ENCODE results near the gene TIMM50. TPM values are rescaled to one million over a fixed set of nuclear protein-coding genes. Genes with fewer than 3 reads are reported as not detected.

TIMM50 gene
- total RNA-seq, 1 experiment from 2014 or later = 174 TPM

DNA sequence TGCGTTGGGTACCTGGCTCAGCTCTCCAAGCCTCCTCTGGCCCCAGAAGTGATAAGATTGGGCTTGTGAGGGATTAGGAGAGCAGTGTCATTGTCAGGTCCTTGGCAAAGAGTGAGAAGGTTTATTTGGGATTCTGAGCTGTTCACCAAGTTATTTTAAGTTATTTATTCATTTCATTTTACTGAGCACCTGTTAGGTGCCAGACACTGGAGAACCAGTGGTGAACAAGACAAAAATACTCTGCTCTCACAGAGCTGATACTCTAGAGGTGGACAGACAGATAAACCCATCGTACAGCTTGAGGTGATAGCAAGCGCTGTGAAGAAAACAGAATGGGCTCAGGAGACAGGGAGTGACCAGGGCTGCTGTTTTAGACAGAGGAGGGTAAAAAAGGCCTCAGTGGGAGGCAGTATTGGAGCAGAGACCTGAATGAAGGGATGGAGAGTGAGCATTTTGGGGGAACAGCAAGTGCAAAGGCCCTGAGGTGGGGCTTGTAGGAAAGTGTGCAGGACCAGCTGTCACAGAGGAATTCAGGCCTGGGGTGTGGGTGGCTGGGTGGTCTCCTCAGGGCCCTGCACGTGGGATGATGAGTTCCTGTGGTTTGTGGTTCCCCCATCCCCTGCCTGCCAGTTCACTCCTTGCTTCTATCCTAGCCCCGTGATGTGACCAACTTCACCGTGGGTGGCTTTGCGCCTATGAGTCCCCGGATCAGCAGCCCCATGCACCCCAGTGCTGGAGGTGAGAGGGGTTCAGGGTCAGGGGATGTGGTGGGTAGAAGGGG, 8.7 kb upstream of the TIMM50 start:
- Histone ChIP-seq H3K36me3 (ENCODE audit: insufficient read depth, low read length, poor library complexity, severe bottlenecking) (peaks cover 79% of the 10 kb centered on the region), H3K27ac (ENCODE audit: low read depth, low read length, poor library complexity, severe bottlenecking) (no peak overlapping the region), H3K9me3 (ENCODE audit: low read depth, low read length, poor library complexity, severe bottlenecking) (no peaks in the 10 kb centered on the region), H3K4me1 (ENCODE audit: insufficient read depth, low read length, poor library complexity, severe bottlenecking) (no peaks in the 10 kb centered on the region), H3K27me3 (replicated peaks; ENCODE audit: insufficient read depth, low read depth, low read length, poor library complexity) (no peaks in the 10 kb centered on the region), H3K4me3 (ENCODE audit: low read depth, low read length, poor library complexity, severe bottlenecking) (no peak overlapping the region)
- DNase-seq (ENCODE audit: low spot score) = no peak
- CTCF ChIA-PET = no interaction called here
- no peak for TF ChIP-seq EZH2 (IDR thresholded peaks at IDR 0.05; ENCODE audit: borderline replicate concordance, low read depth, low read length, poor library complexity, severe bottlenecking)
- TF ChIP-seq, protein P1, sequence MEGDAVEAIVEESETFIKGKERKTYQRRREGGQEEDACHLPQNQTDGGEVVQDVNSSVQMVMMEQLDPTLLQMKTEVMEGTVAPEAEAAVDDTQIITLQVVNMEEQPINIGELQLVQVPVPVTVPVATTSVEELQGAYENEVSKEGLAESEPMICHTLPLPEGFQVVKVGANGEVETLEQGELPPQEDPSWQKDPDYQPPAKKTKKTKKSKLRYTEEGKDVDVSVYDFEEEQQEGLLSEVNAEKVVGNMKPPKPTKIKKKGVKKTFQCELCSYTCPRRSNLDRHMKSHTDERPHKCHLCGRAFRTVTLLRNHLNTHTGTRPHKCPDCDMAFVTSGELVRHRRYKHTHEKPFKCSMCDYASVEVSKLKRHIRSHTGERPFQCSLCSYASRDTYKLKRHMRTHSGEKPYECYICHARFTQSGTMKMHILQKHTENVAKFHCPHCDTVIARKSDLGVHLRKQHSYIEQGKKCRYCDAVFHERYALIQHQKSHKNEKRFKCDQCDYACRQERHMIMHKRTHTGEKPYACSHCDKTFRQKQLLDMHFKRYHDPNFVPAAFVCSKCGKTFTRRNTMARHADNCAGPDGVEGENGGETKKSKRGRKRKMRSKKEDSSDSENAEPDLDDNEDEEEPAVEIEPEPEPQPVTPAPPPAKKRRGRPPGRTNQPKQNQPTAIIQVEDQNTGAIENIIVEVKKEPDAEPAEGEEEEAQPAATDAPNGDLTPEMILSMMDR (conservative IDR thresholded peaks at IDR 0.05; ENCODE audit: low read depth, low read length) = no peak
- BruUV-seq (replicated peaks) = no TSS peak
- intact Hi-C loops (cut with micrococcal nuclease; ENCODE audit: unreplicated experiment) = loop anchor here (5.0 kb wide), 1 partner anchor 60 kb away; the partner anchor contains the start of gene EID2B
- POLR2A ChIA-PET (ENCODE audit: low non-redundant PET) = no interaction called here

DNA sequence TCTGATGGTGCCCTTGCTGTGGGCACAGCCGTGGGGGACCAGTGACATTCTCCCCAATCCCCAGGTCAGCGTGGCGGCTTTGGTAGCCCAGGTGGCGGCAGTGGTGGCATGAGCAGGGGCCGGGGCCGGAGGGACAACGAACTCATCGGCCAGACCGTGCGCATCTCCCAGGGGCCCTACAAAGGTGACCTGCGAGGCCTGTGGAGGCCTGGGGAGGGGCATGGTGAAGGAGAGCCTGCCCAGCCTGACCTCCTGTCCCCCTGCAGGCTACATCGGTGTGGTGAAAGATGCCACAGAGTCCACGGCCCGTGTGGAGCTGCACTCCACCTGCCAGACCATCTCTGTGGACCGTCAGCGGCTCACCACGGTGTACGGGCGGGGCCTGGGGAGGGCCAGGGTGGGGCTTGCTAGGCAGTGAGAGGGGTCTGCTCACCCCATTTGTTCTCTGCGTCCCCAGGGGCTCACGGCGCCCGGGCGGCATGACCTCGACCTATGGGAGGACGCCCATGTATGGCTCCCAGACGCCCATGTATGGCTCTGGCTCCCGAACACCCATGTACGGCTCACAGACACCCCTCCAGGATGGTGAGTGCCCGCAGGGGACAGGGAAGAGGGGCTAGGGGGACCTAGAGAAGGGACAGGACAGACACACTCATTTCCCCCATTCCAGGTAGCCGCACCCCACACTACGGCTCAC, 7.7 kb upstream of the TIMM50 start:
- peaks cover 72% of the 10 kb centered on the region for H3K36me3 ChIP-seq (ENCODE audit: insufficient read depth, low read length, poor library complexity, severe bottlenecking)
- no peak for TF ChIP-seq EZH2 (IDR thresholded peaks at IDR 0.05; ENCODE audit: borderline replicate concordance, low read depth, low read length, poor library complexity, severe bottlenecking)
- TF ChIP-seq, protein P1 (conservative IDR thresholded peaks at IDR 0.05; ENCODE audit: low read depth, low read length) = no peak
- POLR2A ChIA-PET (ENCODE audit: low non-redundant PET) = no interaction called here
- H3K27me3 ChIP-seq (replicated peaks; ENCODE audit: insufficient read depth, low read depth, low read length, poor library complexity) = no peaks in the 10 kb centered on the region
- no peak overlapping the region for H3K27ac ChIP-seq (ENCODE audit: low read depth, low read length, poor library complexity, severe bottlenecking)
- intact Hi-C loops (cut with micrococcal nuclease; ENCODE audit: unreplicated experiment) = loop anchor here (5.0 kb wide), 1 partner anchor 59 kb away; the partner anchor contains the start of gene EID2B
- no peaks in the 10 kb centered on the region for H3K4me1 ChIP-seq (ENCODE audit: insufficient read depth, low read length, poor library complexity, severe bottlenecking)
- H3K4me3 ChIP-seq (ENCODE audit: low read depth, low read length, poor library complexity, severe bottlenecking) = no peak overlapping the region
- DNase-seq (ENCODE audit: low spot score) = no peak
- CTCF ChIA-PET = no interaction called here
- H3K9me3 ChIP-seq (ENCODE audit: low read depth, low read length, poor library complexity, severe bottlenecking) = no peaks in the 10 kb centered on the region
- no TSS peak for BruUV-seq (replicated peaks)

DNA sequence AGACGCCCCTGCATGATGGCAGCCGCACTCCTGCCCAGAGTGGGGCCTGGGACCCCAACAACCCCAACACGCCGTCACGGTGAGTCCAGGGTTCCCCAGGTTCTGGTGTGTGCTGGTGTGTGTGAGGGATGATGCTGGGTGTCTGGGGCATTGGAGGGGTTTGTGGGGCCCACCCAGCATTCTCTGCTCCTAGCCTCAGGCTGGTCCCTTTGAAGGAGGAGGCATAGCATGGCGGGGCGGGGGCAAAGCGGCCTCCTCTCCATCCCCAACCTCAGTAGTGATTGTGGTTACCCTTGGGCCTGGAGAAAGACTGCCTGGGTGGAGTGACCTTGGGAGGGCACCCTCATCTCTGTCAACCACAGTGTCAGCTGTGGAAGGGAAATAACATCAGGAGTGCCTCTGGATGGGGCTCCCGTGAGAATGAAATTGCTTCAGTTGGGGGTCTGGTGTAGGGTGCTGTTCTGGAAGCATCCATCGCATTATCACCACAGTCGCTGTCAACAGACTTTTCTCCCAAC, 7.1 kb upstream of the TIMM50 start:
- no TSS peak for BruUV-seq (replicated peaks)
- TF ChIP-seq, protein P1 (conservative IDR thresholded peaks at IDR 0.05; ENCODE audit: low read depth, low read length) = no peak
- TF ChIP-seq EZH2 (IDR thresholded peaks at IDR 0.05; ENCODE audit: borderline replicate concordance, low read depth, low read length, poor library complexity, severe bottlenecking) = no peak
- intact Hi-C loops (cut with micrococcal nuclease; ENCODE audit: unreplicated experiment) = loop anchor here (5.0 kb wide), 1 partner anchor 59 kb away; the partner anchor contains the start of gene EID2B
- CTCF ChIA-PET = no interaction called here
- H3K4me3 ChIP-seq (ENCODE audit: low read depth, low read length, poor library complexity, severe bottlenecking) = no peak overlapping the region
- H3K27ac ChIP-seq (ENCODE audit: low read depth, low read length, poor library complexity, severe bottlenecking) = no peak overlapping the region
- H3K36me3 ChIP-seq (ENCODE audit: insufficient read depth, low read length, poor library complexity, severe bottlenecking) = peaks cover 67% of the 10 kb centered on the region
- no peaks in the 10 kb centered on the region for H3K4me1 ChIP-seq (ENCODE audit: insufficient read depth, low read length, poor library complexity, severe bottlenecking)
- POLR2A ChIA-PET (ENCODE audit: low non-redundant PET) = no interaction called here
- H3K27me3 ChIP-seq (replicated peaks; ENCODE audit: insufficient read depth, low read depth, low read length, poor library complexity) = no peaks in the 10 kb centered on the region
- DNase-seq (ENCODE audit: low spot score) = no peak
- H3K9me3 ChIP-seq (ENCODE audit: low read depth, low read length, poor library complexity, severe bottlenecking) = no peaks in the 10 kb centered on the region

All from A673 (cell line).